ENCODE results near the gene RRP36. TPM values are rescaled to one million over a fixed set of nuclear protein-coding genes. Genes with fewer than 3 reads are reported as not detected.

The RRP36 gene
- total and polyA plus RNA-seq, 9 of the 15 experiments (the other 6 are each of a cell fraction or from before 2014, with no cell fraction given): 27.6 to 150 (median 114) TPM

GRCh38 chr6:42987533-42988451 lies 33.6 kb upstream of the RRP36 start (continued):
- TF ChIP-seq JUND (IDR thresholded peaks at IDR 0.05; ENCODE audit: borderline replicate concordance, low read depth, low read length): 0 out of 2 replicates have a peak, but pooled peaks have one; percentile 2
- TF ChIP-seq JUND (tag; IDR thresholded peaks at IDR 0.05; ENCODE audit: borderline replicate concordance, low read depth, low read length): peak; percentile 35; the same call in 1 of the 3 replicates
- no peak for TF ChIP-seq HBP1 (CRISPR knock-in tag; IDR thresholded peaks at IDR 0.05)
- no peak for TF ChIP-seq KHSRP (IDR thresholded peaks at IDR 0.05)
- TF ChIP-seq ZBTB7A (IDR thresholded peaks at IDR 0.05; ENCODE audit: borderline replicate concordance, control insufficient read depth, low read depth, low read length): peak; percentile 32; the same call in 1 of the 2 replicates
- TF ChIP-seq MTA1 (IDR thresholded peaks at IDR 0.05; ENCODE audit: borderline replicate concordance): no peak
- TF ChIP-seq RBBP5 (IDR thresholded peaks at IDR 0.05; ENCODE audit: borderline replicate concordance, insufficient read depth, low read length, poor library complexity, severe bottlenecking): peak; percentile 39
- no peak for TF ChIP-seq ZNF785 (CRISPR knock-in tag; IDR thresholded peaks at IDR 0.05)
- no peak for TF ChIP-seq ZBTB9 (CRISPR knock-in tag; IDR thresholded peaks at IDR 0.05)
- peak; percentile 32; the same call in 1 of the 2 replicates for TF ChIP-seq CBFA2T3 (IDR thresholded peaks at IDR 0.05)
- no peak for TF ChIP-seq FOXA3 (CRISPR knock-in tag; conservative IDR thresholded peaks at IDR 0.05 in 1 of 2, IDR thresholded peaks at IDR 0.05 in 1 of 2)
- TF ChIP-seq ILK (tag; IDR thresholded peaks at IDR 0.05; ENCODE audit: borderline replicate concordance, low read depth): no peak
- no peak for TF ChIP-seq STAT5B (CRISPR knock-in tag; IDR thresholded peaks at IDR 0.05)
- no peak for TF ChIP-seq SAFB (IDR thresholded peaks at IDR 0.05; ENCODE audit: borderline replicate concordance, low read depth, low read length)
- TF ChIP-seq THRB (CRISPR knock-in tag; conservative IDR thresholded peaks at IDR 0.05): no peak
- TF ChIP-seq SAFB2 (IDR thresholded peaks at IDR 0.05; ENCODE audit: borderline replicate concordance, low read depth, low read length, severe bottlenecking): no peak
- no peak for TF ChIP-seq BRF1 (IDR thresholded peaks at IDR 0.05; ENCODE audit: borderline replicate concordance, extremely low read depth, insufficient read length)
- no peak for TF ChIP-seq PYGO2 (tag; IDR thresholded peaks at IDR 0.05)
- TF ChIP-seq ZKSCAN8 (CRISPR knock-in tag; IDR thresholded peaks at IDR 0.05): peak; percentile 88
- TF ChIP-seq SRSF7 (optimal IDR thresholded peaks at IDR 0.05; ENCODE audit: low read depth, low read length): no peak
- TF ChIP-seq GATAD2B (IDR thresholded peaks at IDR 0.05; ENCODE audit: borderline replicate concordance): no peak

Measured in K562 (cell line).